GM18951 (cell line): ENCODE measurements around the gene ITGB6.

Source experiments
- POLR2A ChIP-seq: IDR thresholded peaks from 4 replicates; pipeline ENCODE4 v1.6.1; 2011; ENCODE audit warnings: mild to moderate bottlenecking; ENCODE audit not compliant: insufficient read length, insufficient read depth; ENCODE audit errors: extremely low read depth
- in situ Hi-C: fragments of 300-500 bp; cut with MboI; formaldehyde crosslinking; loops from one replicate; pipeline ENCODE4 v1.12.0; 2022; ENCODE audit warnings: low sequenced_read_pairs, mixed read lengths, inconsistent platforms; ENCODE audit not compliant: unreplicated experiment

Gene ITGB6

GRCh38 chr2:160199683-160200389 lies at the start of gene ITGB6:
TSS of gene ITGB6 (minus strand) at chr2:160200272. CDS start at chr2:160200063, 209 bp downstream.
- no peak for TF ChIP-seq POLR2A
- in situ Hi-C loops, result no loop called here

GRCh38 chr2:160247296-160248035 lies 47.4 kb upstream of the ITGB6 start:
- in situ Hi-C loops, result no loop called here
- TF ChIP-seq POLR2A, result no peak

- no peak for TF ChIP-seq POLR2A
- in situ Hi-C loops, result no loop called here
Observed at GRCh38 chr2:160246356-160246755, 46.3 kb upstream of the ITGB6 start.

- in situ Hi-C loops, result no loop called here
- no peak for TF ChIP-seq POLR2A
Observed at GRCh38 chr2:160245614-160246155, 45.6 kb upstream of the ITGB6 start.

- TF ChIP-seq POLR2A, result no peak
- in situ Hi-C loops, result no loop called here
Observed at GRCh38 chr2:160242893-160243564, 43.0 kb upstream of the ITGB6 start.

- TF ChIP-seq POLR2A, result no peak
- in situ Hi-C loops, result no loop called here
Observed at GRCh38 chr2:160241251-160242137, 41.4 kb upstream of the ITGB6 start.

GRCh38 chr2:160239436-160239835 lies 39.4 kb upstream of the ITGB6 start:
- in situ Hi-C loops, result no loop called here
- TF ChIP-seq POLR2A, result no peak

GRCh38 chr2:160238392-160238791 lies 38.3 kb upstream of the ITGB6 start:
- in situ Hi-C loops, result no loop called here

GRCh38 chr2:160232905-160233475 lies 32.9 kb upstream of the ITGB6 start:
- in situ Hi-C loops, result no loop called here
- no peak for TF ChIP-seq POLR2A

More at GRCh38 chr2:160238392-160238791, 38.3 kb upstream of the ITGB6 start:
- TF ChIP-seq POLR2A, result no peak

- no peak for TF ChIP-seq POLR2A
- in situ Hi-C loops, result no loop called here
Observed at GRCh38 chr2:160229591-160229990, 29.5 kb upstream of the ITGB6 start.

- no peak for TF ChIP-seq POLR2A
- in situ Hi-C loops, result no loop called here
Observed at GRCh38 chr2:160228141-160228917, 28.3 kb upstream of the ITGB6 start.
